Psoas muscle (tissue), 8 donors: ENCODE data around the gene TSSC4. TPM values are rescaled to one million over a fixed set of nuclear protein-coding genes. Genes with fewer than 3 reads are reported as not detected.
A peak's percentile ranks its signal among the peaks of the same experiment; 100 is the strongest.

Experiments used
- ATAC-seq, 4 donors: fragments of 200-7000 bp; cut with Tn5 transposase; one replicate each; pipeline ENCODE4 v1.9.1; 2020; ENCODE audit warnings: moderate library complexity in 3 of 4, mild to moderate bottlenecking in 2 of 4
- DNase-seq, 2 donors: peaks; one replicate each; pipeline ENCODE4 v3.0.0-alpha.2; 2020
- H3K27ac ChIP-seq: fragments of 200-600 bp; one replicate; pipeline ENCODE4 v1.8.0; 2022
- H3K27me3 ChIP-seq, 3 donors: fragments of 200-600 bp in 1 of 3; one replicate each; pipeline versions ENCODE4 v1.6.1 to v1.8.0; 2013 to 2022; ENCODE audit warnings: low read length in 2 of 3, mild to moderate bottlenecking in 2 of 3, moderate library complexity in 1 of 3; ENCODE audit not compliant: insufficient read depth in 3 of 3
- H3K36me3 ChIP-seq, 2 donors: fragments of 200-600 bp in 1 of 2; one replicate each; pipeline versions ENCODE4 v1.6.1 to v1.8.0; 2013 to 2022; ENCODE audit warnings: low read depth in 1 of 2, mild to moderate bottlenecking in 1 of 2, moderate library complexity in 1 of 2; ENCODE audit not compliant: insufficient read depth in 1 of 2
- H3K4me1 ChIP-seq: fragments of 200-600 bp; one replicate; pipeline ENCODE4 v1.8.0; 2022
- H3K4me3 ChIP-seq: fragments of 200-600 bp; one replicate; pipeline ENCODE4 v1.8.0; 2022; ENCODE audit warnings: mild to moderate bottlenecking
- H3K9me3 ChIP-seq: fragments of 200-600 bp; one replicate; pipeline ENCODE4 v1.8.0; 2022
- CTCF ChIP-seq: fragments of 200-600 bp; IDR thresholded peaks from one replicate; pipeline ENCODE4 v1.8.0; 2022; ENCODE audit warnings: antibody characterized with exemption
- WGBS, 3 donors: extraction: QIAGEN DNeasy Blood & Tissue Kit; methylation state at CpG; one replicate each; pipeline versions ENCODE4 v1.1.6 to v1.1.7; 2013; 5-methylcytosine and 5-hydroxymethylcytosine counted together
- intact Hi-C, 2 donors: fragments of 100-400 bp; cut with DNase I; formaldehyde crosslinking; loops; one replicate each; pipeline versions ENCODE4 v1.11.0 to v1.14.2; 2022
- polyA plus RNA-seq, 3 donors: library from polyadenylated mRNA; stranded (reverse); fragments of 200-250 nt; gene quantifications; one replicate each; pipeline ENCODE4 v1.2.3, GENCODE V29; 2013
- total RNA-seq, 4 donors: library from RNA; stranded (reverse); fragmentation: NEBNext Ultra II Directional in 2 of 4; extraction: Animal tissue kit (Norgen Biotek cat#: 25700) in 2 of 4; gene quantifications; one replicate each; pipeline versions ENCODE4 v1.2.1 to v1.2.4, GENCODE V29; 2021 to 2023
- donor health status: healthy with polysubstance abuse.
- donor health status: DM: no; HTN: no; CAD: no; lungs with moderate emphysema.
- donor health status: Bipolar disorder and iron deficiency.
- donor health status: healthy.
- donor health status: DM: yes; HTN: yes; CAD: no.
- donor health status: DM: no; HTN: no; CAD: no.
- donor health status: DM: no; HTN: no; CAD: no.
- donor health status: DM: yes; HTN: yes; CAD: no.

TSSC4 gene
- total and polyA plus RNA-seq, 7 donors = 43.4 to 114 (median 65.5) TPM

- H3K27ac ChIP-seq = peak overlapping the region; percentile 87
- WGBS, 3 donors = 53 to 65% (median 61%) methylated on average over 19 to 20 of the region's 20 CpGs
- intact Hi-C loops = no loop called here
- ATAC-seq (no peak), DNase-seq (peak; percentile 77 to 86)
- H3K36me3 ChIP-seq = peaks cover 0 to 6% of the 10 kb centered on the region in 2 donors
- H3K4me3 ChIP-seq = peak overlapping the region; percentile 39
- TF ChIP-seq CTCF = no peak
- H3K4me1 ChIP-seq = peaks cover 52% of the 10 kb centered on the region
- no peaks in the 10 kb centered on the region for H3K27me3 ChIP-seq
- no peaks in the 10 kb centered on the region for H3K9me3 ChIP-seq
Observed at GRCh38 chr11:2380807-2381350, 19.7 kb upstream of the TSSC4 start.

- Histone ChIP-seq H3K27ac (peak overlapping the region; percentile 87), H3K4me3 (no peak overlapping the region), H3K9me3 (no peaks in the 10 kb centered on the region), H3K4me1 (peaks cover 56% of the 10 kb centered on the region), H3K27me3 (no peaks in the 10 kb centered on the region), H3K36me3 (peaks cover 0 to 6% of the 10 kb centered on the region in 2 donors)
- intact Hi-C loops = loop anchor here in 1 of 2 donors (2.0 kb wide), 1 partner anchor 17 kb away; no protein-coding TSS in a partner anchor
- DNase-seq = peak in 1 of 2 donors; percentile 53
- WGBS, 3 donors = 84 to 88% (median 85%) methylated on average over 11 of the region's 11 CpGs
- ATAC-seq = no peak
- TF ChIP-seq CTCF = no peak
Observed at GRCh38 chr11:2381494-2382128, 18.9 kb upstream of the TSSC4 start.

- no peak overlapping the region for H3K4me3 ChIP-seq
- 55 to 64% (median 57%) methylated on average over 11 of the region's 11 CpGs for WGBS, 3 donors
- peaks cover 56% of the 10 kb centered on the region for H3K4me1 ChIP-seq
- H3K36me3 ChIP-seq = peaks cover 0 to 6% of the 10 kb centered on the region in 2 donors
- H3K27ac ChIP-seq = peak overlapping the region; percentile 87
- no peaks in the 10 kb centered on the region for H3K27me3 ChIP-seq
- DNase-seq (peak in 1 of 2 donors; percentile 48), ATAC-seq (no peak)
- H3K9me3 ChIP-seq = no peaks in the 10 kb centered on the region
- no peak for TF ChIP-seq CTCF
- intact Hi-C loops = loop anchor here in 1 of 2 donors (2.0 kb wide), 1 partner anchor 17 kb away; no protein-coding TSS in a partner anchor
Observed at GRCh38 chr11:2382129-2382517, 18.4 kb upstream of the TSSC4 start.

- intact Hi-C loops = loop anchor here in 1 of 2 donors (2.0 kb wide), 1 partner anchor 16 kb away; no protein-coding TSS in a partner anchor
- WGBS, 3 donors = 20 to 28% (median 21%) methylated on average over 24 to 26 of the region's 26 CpGs
- peak overlapping the region; percentile 52 for H3K4me3 ChIP-seq
Observed at GRCh38 chr11:2382936-2383851, 17.4 kb upstream of the TSSC4 start.

More at GRCh38 chr11:2382936-2383851, 17.4 kb upstream of the TSSC4 start:
- ATAC-seq (peak; percentile 79 to 93 (median 91)), DNase-seq (peak; percentile 81 to 91)
- H3K4me1 ChIP-seq = peaks cover 64% of the 10 kb centered on the region
- TF ChIP-seq CTCF = no peak
- peak overlapping the region; percentile 87 for H3K27ac ChIP-seq
- no peaks in the 10 kb centered on the region for H3K27me3 ChIP-seq
- H3K9me3 ChIP-seq = no peaks in the 10 kb centered on the region
- H3K36me3 ChIP-seq = peaks cover 0 to 6% of the 10 kb centered on the region in 2 donors
